HG02763 (cell line): Measurements from ENCODE around the gene GDF15.
A peak's percentile ranks its signal among the peaks of the same experiment; 100 is the strongest.
"Not testable (repeated sequence)": the region's sequence is repeated elsewhere in the genome, so short reads cannot be mapped to it uniquely, and the experiment has no call there.

Experiments
- ATAC-seq: cut with Tn5 transposase; IDR thresholded peaks from one replicate; pipeline ENCODE4 v1.9.1; 2021; ENCODE audit warnings: mild to moderate bottlenecking, moderate library complexity; ENCODE audit not compliant: unreplicated experiment

The GDF15 gene

GRCh38 chr19:18385675-18386542 lies at the start of gene GDF15:
GDF15 (plus strand) TSS chr19:18386158; CDS start chr19:18386190, 32 bp downstream.
- ATAC-seq = no peak

- no peak for ATAC-seq
These were observed 47.4 kb upstream of the GDF15 start for GRCh38 chr19:18338541-18338940.

- ATAC-seq = no peak
These were observed 46.2 kb upstream of the GDF15 start for GRCh38 chr19:18339723-18340122.

GRCh38 chr19:18340190-18340989 lies 45.6 kb upstream of the GDF15 start, which contains the start of gene PGPEP1:
PGPEP1 (plus strand) TSS chr19:18340598; CDS start chr19:18340682, 84 bp downstream.
- ATAC-seq = peak; percentile 67

- ATAC-seq = peak; percentile 46
These were observed 44.7 kb upstream of the GDF15 start for GRCh38 chr19:18340990-18341868.

GRCh38 chr19:18342090-18342632 lies 43.8 kb upstream of the GDF15 start:
- no peak for ATAC-seq

- ATAC-seq = no peak
These were observed 41.4 kb upstream of the GDF15 start for GRCh38 chr19:18344582-18344950.

- ATAC-seq = no peak
These were observed 40.7 kb upstream of the GDF15 start for GRCh38 chr19:18345296-18345695.

GRCh38 chr19:18346091-18346490 lies 39.9 kb upstream of the GDF15 start:
- no peak for ATAC-seq

- ATAC-seq = no peak
These were observed 37.8 kb upstream of the GDF15 start for GRCh38 chr19:18348171-18348570.

GRCh38 chr19:18348818-18349339 lies 37.1 kb upstream of the GDF15 start:
- not testable (repeated sequence) for ATAC-seq

- ATAC-seq = no peak
These were observed 36.3 kb upstream of the GDF15 start for GRCh38 chr19:18349524-18350128.

GRCh38 chr19:18350490-18350889 lies 35.5 kb upstream of the GDF15 start:
- no peak for ATAC-seq

GRCh38 chr19:18351544-18351943 lies 34.4 kb upstream of the GDF15 start:
- no peak for ATAC-seq

GRCh38 chr19:18353378-18354005 lies 32.5 kb upstream of the GDF15 start:
- no peak for ATAC-seq

GRCh38 chr19:18354743-18355142 lies 31.2 kb upstream of the GDF15 start:
- not testable (repeated sequence) for ATAC-seq

GRCh38 chr19:18357041-18357440 lies 28.9 kb upstream of the GDF15 start:
- no peak for ATAC-seq

- no peak for ATAC-seq
These were observed 24.3 kb upstream of the GDF15 start for GRCh38 chr19:18361646-18362045.

GRCh38 chr19:18362934-18363542 lies 22.9 kb upstream of the GDF15 start:
- no peak for ATAC-seq
